GM21786 (cell line): ENCODE data around the gene DSG2.
"Not testable (repeated sequence)": the region's sequence is repeated elsewhere in the genome, so short reads cannot be mapped to it uniquely, and the experiment has no call there.

Source experiments
- ATAC-seq: cut with Tn5 transposase; IDR thresholded peaks from one replicate; pipeline ENCODE4 v1.9.1; 2021; ENCODE audit not compliant: unreplicated experiment

Gene DSG2

DNA sequence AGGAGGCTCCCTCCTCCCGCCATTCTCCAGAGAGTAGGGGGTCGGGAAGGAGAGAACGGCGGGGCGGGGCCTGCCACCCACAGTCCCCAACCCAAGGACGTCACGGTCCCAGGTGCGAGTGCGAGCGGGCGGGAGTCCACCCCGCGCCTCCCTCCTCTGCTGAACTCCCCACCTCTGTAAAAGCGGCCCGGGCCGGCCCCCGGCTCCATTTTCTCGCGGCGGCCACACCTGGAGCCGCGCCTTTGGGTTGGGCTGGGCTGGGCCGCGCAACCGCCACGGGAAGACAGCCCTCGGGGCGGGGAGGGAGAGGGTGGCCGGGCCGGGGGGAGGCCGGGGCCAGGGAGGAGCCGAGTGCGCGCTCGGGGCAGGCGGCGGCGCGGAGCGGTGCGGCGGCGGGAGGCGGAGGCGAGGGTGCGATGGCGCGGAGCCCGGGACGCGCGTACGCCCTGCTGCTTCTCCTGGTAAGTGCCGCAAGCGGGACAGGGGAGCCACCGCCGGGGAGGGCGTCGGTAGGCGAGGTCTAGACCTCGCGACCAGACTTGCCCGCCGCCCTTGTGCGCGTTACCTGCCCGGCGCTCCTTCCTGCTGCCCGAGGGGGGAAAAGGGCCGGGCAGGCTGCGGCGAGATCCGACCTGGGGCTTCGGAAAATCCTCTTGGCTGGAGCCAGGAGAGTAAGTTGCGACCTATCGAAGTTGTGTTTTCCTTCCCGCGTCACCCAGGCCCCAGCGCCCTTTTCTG lies at the start of gene DSG2:
Gene DSG2 (plus strand): TSS at position 342 of the 738 bp plus-strand sequence. CDS start 75 bp downstream, at position 417.
- ATAC-seq = peak; percentile 43

DNA sequence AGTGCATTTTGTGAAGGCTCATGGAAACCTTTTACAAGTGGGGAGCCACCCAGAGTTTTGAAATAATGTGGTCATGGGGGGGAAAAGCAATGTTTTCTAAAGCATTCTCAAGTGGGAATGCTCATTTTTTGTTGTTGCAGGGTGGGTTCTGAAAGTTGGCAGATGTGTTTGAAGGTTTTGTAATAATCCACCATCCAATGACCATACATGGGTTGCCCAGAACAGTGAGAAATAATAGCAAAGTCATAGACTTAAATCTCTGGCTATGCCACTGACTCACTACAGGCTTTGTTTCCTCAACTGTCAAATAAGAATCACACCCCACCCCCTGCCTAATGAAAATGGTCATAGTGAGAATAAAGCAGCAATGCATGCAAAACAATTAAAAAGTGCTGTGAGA lies 47.6 kb upstream of the DSG2 start:
- no peak for ATAC-seq

DNA sequence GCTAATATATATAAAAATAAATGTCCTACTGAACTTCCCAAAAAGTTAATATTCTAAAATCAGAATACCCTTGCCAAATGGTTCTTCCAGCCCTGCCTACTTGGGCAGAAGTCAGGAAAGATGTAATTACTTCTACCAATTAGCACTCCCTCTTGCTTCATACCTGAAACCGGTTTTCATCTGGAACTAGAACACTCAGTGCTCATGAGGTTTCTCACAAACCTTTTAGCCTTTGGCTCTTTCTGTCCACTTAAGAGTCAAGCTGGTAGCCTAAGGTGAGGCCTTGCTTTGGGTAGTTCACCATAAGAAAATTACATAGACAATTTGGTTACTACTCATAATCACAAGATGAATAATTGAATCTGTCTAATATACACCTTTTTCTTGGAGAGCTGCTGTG lies 46.4 kb upstream of the DSG2 start:
- ATAC-seq = no peak

DNA sequence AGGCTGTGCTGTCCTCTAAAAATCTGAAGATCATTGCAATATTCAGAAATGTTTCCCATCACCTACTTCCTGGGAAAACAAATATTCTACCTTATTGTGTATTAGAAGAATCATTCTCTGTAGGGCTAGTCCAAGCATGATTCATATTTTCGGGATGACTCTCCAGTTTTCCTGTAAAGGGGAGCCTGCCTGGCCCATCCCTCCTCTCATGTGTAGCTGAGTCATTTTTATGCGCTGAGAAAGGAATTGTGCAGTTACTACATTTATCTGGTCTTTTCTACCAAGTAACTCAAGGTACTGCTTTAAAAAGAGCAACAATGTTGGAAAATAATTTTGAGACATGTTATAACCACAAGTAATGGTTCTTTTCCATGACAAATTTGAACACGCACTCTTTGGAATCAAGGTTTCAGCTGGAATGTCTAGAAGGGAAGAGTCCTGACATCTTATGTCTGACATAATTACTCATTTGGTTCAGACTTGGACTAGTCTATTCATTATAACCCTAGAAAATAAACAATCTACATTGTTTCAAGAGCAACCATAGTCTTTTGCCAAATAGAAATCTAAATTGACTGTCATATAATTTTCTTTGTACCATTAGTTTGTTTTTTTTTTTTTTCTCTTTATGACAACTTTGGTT lies 43.8 kb upstream of the DSG2 start:
- no peak for ATAC-seq

DNA sequence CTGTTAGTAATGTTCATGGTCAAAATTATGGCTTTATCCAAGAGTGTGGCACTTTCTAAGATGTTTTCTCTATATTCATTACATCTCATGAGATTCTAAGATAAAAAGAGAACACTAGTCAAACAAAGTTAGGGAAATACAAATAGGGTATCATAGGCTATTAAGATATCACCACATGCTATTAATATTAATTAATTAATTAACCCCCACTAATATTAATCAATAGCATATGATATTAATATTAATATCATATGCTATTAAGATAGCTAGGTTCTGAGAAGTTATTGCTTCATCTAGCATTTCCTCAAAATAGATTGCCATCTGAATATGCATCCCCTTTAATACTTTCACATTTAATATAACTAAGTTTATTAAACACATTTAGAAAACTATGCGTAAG lies 28.3 kb upstream of the DSG2 start:
- ATAC-seq = no peak

DNA sequence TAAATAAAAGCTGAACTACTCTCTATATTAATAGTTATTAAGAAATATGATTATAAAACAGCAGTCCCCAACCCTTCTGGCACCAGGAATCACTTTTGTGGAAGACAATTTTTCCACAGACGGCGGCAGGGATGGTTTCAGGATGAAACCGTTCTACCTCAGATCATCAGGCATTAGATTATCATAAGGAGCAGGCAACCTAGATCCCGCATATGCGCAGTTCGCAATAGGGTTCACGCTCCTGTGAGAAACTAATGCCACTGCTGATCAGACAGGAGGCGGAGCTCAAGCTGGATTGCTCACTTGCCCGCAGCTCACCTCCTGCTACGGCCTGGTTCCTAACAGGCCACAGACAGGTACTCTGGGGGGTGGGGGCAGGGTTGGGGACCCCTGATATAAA lies 19.3 kb upstream of the DSG2 start:
- ATAC-seq = no peak

DNA sequence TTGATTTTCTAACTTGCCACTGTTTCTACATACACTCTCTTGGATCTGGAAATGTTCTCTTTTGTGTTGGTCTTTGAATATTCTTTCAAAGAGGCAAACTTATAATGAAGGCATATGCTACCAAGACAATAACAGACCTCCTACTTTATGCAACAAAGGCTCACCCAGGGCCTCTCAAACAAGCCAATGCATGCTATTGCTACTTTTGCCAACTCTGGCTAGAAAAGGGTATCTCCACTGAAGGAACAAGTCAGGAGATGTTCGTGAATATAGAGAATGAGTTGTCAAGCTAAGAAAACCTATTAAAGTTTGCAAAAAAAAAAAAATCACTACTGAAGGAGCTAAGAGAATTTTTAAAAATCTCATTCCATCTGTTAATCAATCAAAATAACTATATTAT lies 15.9 kb upstream of the DSG2 start:
- no peak for ATAC-seq

DNA sequence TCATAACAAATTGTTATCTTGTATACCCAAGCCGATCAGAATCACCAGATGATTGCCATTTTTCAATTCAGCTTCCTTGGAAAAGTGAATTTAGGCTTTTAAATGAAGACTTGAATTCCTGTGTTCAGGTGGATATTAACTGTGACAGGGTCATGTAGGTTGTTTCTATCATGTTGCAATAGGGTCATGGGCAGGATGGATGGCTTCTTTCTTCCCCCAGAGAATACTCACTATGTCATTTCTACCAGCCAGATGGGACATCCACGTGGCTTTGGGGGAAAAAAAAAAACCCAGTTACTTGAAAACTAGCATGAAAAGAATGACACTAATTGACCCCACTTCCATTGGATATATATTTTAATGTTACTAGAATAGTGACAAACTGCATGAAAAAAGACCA lies 14.6 kb upstream of the DSG2 start:
- ATAC-seq = no peak

DNA sequence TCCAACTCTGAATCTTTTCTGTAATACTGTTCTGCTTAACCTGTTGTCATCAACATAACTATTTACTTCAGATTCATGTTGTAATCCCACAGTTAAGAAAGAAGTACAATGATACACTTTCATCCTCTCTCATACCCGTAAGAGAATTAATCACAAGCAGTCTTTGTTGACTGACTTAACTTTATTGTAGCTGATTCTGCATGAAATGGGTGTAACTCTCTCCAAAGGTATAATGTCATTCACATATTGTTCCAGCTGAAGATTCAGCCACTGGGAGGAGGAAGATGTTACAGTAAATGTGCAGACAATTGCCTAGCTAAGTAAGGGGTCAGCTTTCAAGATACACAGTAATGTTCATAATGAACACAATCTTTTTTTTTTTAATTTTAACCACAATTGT lies 13.5 kb upstream of the DSG2 start:
- ATAC-seq = no peak

DNA sequence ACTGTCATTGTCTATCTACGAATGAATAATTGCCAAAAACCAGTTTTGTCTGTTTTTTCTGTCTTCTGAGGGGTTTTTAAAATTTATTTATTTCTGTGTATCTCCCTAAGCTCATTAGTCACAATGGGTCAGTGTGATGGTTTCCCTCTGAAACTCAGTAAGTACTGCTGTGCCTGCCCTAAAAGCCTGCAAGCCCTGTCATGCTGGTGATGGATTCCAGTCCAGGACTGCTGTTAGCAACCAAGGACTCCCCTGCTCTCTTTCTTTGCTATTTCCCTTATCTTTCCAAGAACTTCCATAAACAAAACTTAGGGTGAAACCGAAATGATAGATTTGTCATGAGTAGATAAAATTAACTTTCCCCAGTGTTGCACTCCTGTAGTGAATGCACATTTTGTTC lies 11.8 kb upstream of the DSG2 start:
- ATAC-seq = no peak

DNA sequence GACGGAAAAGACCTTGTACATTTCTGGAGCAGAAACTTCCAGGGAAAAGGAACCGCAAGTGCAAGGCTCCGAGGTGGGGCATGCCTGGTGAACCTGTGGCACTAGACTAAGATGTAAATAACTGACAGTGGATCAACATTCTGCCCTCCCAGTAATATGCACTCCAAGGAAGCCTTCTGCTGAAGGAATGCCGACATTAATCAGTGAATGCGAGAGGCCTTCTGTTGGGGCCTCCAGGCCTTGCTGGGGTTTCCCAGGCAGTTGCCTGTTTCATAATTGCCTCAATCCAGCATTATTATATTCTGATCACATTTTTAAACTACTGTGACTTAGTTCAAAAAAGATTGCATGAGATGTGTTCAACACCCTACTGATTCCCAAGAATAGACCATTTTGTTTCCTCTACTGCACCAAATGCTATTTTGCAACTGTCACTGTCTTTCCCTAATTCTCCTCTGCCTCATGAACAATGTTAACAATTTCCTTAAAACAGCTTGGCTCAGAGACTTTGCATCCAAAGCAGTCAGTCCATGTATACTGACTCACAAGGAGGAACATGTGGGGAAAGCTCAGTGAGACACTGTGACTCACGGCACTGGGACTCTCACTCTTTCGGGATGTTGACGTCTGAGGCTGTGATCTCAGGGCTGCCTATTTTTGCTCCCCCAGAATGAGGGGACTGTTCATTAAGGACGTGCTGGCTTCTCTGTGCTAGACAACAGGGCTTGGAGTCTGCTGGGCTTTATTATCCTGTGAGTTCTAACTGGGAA lies 10.5 kb upstream of the DSG2 start:
- ATAC-seq = no peak

DNA sequence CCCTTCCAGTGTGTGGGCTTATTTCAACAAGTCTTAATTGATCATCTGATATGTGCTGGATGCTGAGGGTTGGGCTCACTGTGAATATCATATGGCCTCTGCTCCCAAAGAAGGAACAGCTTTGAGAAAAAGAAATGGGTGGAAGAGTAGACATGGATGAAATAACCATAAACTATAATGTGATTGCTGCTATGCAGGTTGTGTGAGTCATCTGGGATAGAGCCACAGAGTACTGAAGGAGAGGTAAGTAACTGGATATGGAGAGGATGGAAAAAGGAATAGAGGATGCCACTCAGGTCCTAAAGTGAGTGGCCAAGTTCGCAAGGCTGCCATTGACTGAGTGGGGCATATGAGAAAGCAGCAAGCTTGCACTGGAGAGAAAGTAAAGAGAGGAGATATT lies 8.7 kb upstream of the DSG2 start:
- ATAC-seq = no peak

DNA sequence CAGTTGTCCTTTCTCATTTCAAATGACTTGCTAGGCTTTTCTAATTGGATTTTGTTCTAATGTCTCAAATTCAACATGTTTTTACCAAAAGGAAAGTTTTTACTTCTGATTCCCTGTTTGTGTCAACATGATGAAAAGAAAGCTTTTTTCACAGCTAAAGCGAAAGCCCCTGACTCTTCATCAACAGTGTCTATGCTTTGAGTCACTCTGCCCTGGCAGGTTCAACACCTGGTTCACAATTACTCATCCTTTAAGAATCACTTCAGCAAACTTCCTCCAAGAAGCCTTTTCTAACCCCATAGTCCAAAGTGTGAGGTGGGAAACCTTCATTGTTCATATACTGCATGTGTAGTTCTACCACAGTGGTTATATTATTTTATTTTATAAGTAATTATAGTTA lies 7.6 kb upstream of the DSG2 start:
- ATAC-seq = peak; percentile 95

DNA sequence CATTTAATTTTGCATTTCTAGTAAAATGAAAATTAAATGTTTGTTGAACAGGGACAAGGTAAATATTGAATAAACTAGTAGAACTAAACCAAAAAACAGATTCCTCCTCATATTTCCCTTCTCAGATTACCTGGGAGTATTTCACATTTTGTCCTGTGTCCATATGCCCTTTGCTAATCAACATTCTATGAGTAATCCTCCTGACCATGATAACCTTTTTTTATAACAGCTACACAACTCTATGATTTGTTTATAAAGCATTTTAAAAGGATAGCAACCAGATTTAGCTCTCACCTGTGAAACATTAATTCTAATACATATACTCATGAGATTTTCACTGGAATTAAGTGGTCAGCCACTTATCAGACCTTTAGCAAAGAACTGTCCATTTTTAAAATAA lies 7.1 kb upstream of the DSG2 start:
- ATAC-seq = no peak

DNA sequence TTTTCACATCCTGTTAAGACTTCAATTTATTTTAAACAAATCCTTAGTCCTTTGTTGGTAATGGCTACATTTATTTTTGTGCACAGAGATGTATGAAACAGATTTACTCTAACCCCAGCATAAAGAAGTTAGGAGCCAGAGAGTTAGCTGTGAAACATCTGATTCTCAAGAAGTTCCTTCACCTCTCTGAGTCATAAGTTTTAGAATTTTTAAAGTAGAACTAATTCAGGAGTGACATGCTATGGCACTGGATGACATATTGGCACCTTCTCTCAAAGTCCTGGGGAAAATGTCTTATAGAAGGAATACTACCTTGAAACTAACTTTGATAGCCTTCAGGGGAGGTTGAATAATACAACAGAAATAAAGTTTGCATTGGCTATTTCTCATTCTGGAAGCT lies 6.4 kb upstream of the DSG2 start:
- no peak for ATAC-seq

DNA sequence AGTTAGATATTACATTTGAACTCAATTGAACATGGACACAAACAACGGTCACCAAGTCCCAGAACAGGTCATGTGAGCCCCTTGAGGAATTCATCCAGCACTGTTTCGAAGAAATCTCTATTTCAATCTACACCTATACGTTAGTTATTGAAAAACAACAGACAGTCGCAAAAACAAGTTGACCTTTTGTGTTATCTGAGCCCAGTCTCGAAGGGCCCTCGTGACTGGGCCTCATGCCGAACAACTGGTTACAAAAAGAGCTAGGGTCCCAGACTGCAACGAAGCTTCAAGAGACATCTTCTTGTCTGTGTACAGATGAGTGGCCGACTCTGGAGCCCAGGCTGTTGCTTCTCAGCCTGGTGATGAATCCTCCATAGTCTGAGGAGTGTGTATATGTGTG lies 5.3 kb upstream of the DSG2 start:
- ATAC-seq = no peak

DNA sequence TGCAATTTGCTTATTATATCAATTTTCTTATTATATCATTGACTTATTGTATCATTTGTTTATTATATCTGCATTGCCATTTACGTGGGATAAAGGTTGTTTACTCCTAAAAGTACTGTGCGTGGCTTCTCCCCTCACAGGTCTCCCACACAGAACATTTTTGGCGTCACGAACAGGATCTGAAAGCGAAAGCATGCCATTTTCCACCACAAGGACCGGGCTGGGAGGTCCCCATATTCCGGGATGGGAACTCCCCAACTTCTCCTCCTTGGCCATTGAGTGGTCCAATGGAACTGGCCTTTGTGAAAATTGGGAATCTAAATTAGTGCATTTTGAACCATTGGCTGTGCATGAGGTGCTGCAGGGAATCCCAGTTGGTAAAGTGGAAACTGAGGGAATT lies 4.8 kb upstream of the DSG2 start:
- no peak for ATAC-seq

DNA sequence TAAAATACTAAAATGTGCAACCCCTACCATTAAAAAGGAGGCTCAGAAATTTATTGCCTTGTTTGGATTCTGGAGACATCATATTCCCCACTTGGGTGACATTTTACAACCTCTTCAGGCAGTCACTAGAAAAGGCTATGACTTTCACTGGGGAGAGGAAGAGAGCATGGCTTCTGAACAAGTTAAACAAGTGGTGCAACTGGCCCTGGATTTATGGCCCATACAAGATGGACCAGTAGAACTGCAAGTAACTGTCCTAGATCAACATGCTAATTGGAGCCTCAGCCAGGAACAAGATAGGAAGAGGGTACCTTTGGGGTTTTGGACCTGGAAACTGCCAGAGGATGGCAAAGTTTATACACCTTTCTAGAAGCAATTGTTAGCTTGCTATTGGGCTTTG lies 4.0 kb upstream of the DSG2 start:
- no peak for ATAC-seq

DNA sequence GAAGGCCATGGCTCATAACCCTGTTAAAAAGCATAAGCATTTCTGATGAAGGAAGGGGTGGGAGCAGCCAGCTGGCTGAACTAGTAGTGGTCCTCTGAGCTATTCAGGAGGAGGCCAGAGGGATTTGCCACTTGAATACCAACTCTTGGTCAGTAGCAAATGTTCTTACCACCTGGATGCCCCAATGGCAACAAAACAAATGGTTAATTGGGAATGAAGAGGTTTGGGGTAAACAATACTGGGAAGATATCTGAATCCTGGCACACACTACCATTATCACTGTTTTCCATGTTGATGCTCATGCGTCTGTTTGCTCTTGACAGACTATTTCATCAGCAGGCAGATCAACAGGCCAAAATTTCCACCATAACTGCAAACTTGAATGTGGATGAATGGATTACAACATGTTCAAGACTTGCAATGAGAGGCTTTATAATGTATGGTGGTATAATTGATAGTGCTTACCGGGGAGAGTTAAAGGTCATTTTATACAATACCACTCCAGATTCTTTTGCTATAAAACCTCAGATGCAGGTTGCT lies 3.2 kb upstream of the DSG2 start:
- not testable (repeated sequence) for ATAC-seq

DNA sequence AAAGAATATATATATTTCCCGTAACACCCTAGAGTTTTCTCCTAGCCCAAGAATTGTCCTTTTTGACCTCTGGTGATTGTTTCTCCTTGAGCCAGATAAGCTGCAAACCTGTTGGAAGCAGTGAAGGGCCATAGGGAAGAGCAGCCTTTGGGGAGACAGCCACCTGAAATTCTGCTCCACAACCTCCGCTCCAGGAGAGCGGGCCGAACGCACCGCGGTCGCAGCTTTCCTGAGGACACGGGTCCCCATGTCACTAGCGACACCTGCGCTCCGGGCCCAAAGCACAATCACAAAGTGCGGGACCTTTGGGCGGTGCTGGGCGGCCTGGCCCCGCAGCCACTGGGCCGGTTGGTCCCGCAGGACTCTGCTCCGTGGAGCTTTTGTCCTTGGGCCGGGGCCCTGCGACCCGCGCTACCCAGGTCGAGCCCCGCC lies 557 bp upstream of the DSG2 start:
- no peak for ATAC-seq

DNA sequence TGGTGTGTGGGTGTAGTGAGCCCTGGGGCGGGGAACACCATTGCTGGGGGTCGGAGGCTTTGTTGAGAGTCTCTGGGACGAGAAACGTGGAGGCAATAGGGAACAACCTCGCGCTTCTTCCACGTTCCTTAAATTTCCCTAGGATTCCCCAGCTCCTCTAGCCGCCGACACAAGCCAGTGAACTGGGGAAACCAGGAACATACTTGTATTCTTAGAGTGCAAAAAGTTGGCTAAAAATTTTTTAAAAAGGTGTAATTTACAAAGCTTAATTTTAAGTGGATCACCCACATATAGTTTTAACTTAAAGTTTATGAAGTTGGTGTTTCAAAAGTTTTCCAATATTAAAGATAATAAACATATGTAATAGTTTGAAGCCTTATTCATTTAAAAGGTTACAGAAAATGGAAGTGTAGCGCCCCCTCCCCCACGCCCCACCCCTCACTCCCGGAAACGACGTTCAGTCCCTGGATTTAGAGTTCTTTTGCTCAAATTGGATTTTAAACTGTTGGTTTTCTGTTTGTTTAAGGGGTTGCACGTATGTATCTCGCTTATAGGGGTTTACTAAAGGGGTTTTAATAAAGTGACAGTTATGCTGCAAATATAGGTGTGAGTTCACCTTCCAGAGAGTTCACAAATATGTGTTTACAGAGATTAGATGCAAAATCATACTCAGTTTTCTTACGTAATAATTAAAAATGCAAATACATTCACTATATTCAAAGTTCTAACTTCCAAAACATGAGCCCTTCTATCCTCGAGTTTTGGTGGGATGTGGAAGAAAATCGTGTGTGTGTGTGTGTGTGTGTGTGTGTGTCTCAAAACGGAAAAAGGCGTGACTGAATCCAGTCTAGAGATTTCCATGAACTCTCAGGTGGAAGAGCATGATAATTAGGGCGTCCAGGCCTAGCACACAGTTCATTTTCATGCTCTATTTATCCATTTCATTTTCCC lies 872 bp downstream of the DSG2 start:
- ATAC-seq = no peak
